ENCODE measurements around the gene CHAC1. TPM values are rescaled to one million over a fixed set of nuclear protein-coding genes. Genes with fewer than 3 reads are reported as not detected.

CHAC1 gene
- 1.6 TPM for total RNA-seq
- long read RNA-seq, transcript CHAC1-202 (3 exons, 1,849 nt): major isoform, 5 of 6 reads
- long read RNA-seq, partial matches to known transcripts: 0 of 6 reads
- long read RNA-seq, other reads (novel, unspliced or antisense): 1 of 6 reads

- DNase-seq (ENCODE audit: low spot score): peak; percentile 97
- intact Hi-C loops (cut with DNase I): no loop called here
Observed at GRCh38 chr15:40952901-40953712, at the start of gene CHAC1. Gene CHAC1 (plus strand): TSS chr15:40953471. CDS start chr15:40953584, 113 bp downstream.

GRCh38 chr15:40904552-40905201 lies 48.6 kb upstream of the CHAC1 start:
- intact Hi-C loops (cut with DNase I): loop anchor here (5.0 kb wide), 3 partner anchors 53 to 278 kb away; partner anchors contain the start of gene INO80
- DNase-seq (ENCODE audit: low spot score): no peak

- DNase-seq (ENCODE audit: low spot score): peak; percentile 94
- intact Hi-C loops (cut with DNase I): loop anchor here (1.0 to 5.0 kb wide), 5 partner anchors 22 to 276 kb away; partner anchors contain the start of genes DLL4 and INO80
Observed at GRCh38 chr15:40906091-40906990, 46.9 kb upstream of the CHAC1 start.

- peak; percentile 87 for DNase-seq (ENCODE audit: low spot score)
- intact Hi-C loops (cut with DNase I): loop anchor here (1.0 to 5.0 kb wide), 6 partner anchors 22 to 275 kb away; partner anchors contain the start of genes DLL4 and INO80
Observed at GRCh38 chr15:40906991-40907802, 46.1 kb upstream of the CHAC1 start.

GRCh38 chr15:40908095-40908494 lies 45.2 kb upstream of the CHAC1 start:
- intact Hi-C loops (cut with DNase I): loop anchor here (5.0 kb wide), 3 partner anchors 49 to 274 kb away; partner anchors contain the start of gene INO80

GRCh38 chr15:40909662-40910630 lies 43.3 kb upstream of the CHAC1 start:
- intact Hi-C loops (cut with DNase I): loop anchor here (5.0 kb wide), 3 partner anchors 47 to 272 kb away; partner anchors contain the start of gene INO80
- no peak for DNase-seq (ENCODE audit: low spot score)

More at GRCh38 chr15:40908095-40908494, 45.2 kb upstream of the CHAC1 start:
- DNase-seq (ENCODE audit: low spot score): no peak

- no peak for DNase-seq (ENCODE audit: low spot score)
- intact Hi-C loops (cut with DNase I): no loop called here
Observed at GRCh38 chr15:40911141-40911540, 42.1 kb upstream of the CHAC1 start.

GRCh38 chr15:40911693-40912092 lies 41.6 kb upstream of the CHAC1 start:
- intact Hi-C loops (cut with DNase I): no loop called here
- DNase-seq (ENCODE audit: low spot score): no peak

GRCh38 chr15:40912478-40912877 lies 40.8 kb upstream of the CHAC1 start:
- intact Hi-C loops (cut with DNase I): no loop called here
- DNase-seq (ENCODE audit: low spot score): no peak

GRCh38 chr15:40914013-40914412 lies 39.3 kb upstream of the CHAC1 start:
- DNase-seq (ENCODE audit: low spot score): no peak
- intact Hi-C loops (cut with DNase I): no loop called here

GRCh38 chr15:40914486-40914885 lies 38.8 kb upstream of the CHAC1 start:
- intact Hi-C loops (cut with DNase I): no loop called here

GRCh38 chr15:40915116-40915661 lies 38.1 kb upstream of the CHAC1 start:
- no peak for DNase-seq (ENCODE audit: low spot score)
- intact Hi-C loops (cut with DNase I): no loop called here

More at GRCh38 chr15:40914486-40914885, 38.8 kb upstream of the CHAC1 start:
- DNase-seq (ENCODE audit: low spot score): no peak

- no peak for DNase-seq (ENCODE audit: low spot score)
- intact Hi-C loops (cut with DNase I): no loop called here
Observed at GRCh38 chr15:40915679-40916078, 37.6 kb upstream of the CHAC1 start.

- no peak for DNase-seq (ENCODE audit: low spot score)
- intact Hi-C loops (cut with DNase I): no loop called here
Observed at GRCh38 chr15:40917585-40917984, 35.7 kb upstream of the CHAC1 start.

- DNase-seq (ENCODE audit: low spot score): no peak
- intact Hi-C loops (cut with DNase I): no loop called here
Observed at GRCh38 chr15:40918146-40918798, 35.0 kb upstream of the CHAC1 start.

- no peak for DNase-seq (ENCODE audit: low spot score)
- intact Hi-C loops (cut with DNase I): no loop called here
Observed at GRCh38 chr15:40918799-40919392, 34.4 kb upstream of the CHAC1 start.

Measured in cardiac septum (tissue), 1 donor.